HG02938 (cell line): ENCODE data around the gene TGOLN2.

Experiments
- ATAC-seq: cut with Tn5 transposase; IDR thresholded peaks from one replicate; pipeline ENCODE4 v1.9.1; 2021; ENCODE audit warnings: mild to moderate bottlenecking, moderate library complexity; ENCODE audit not compliant: unreplicated experiment

The TGOLN2 gene

DNA sequence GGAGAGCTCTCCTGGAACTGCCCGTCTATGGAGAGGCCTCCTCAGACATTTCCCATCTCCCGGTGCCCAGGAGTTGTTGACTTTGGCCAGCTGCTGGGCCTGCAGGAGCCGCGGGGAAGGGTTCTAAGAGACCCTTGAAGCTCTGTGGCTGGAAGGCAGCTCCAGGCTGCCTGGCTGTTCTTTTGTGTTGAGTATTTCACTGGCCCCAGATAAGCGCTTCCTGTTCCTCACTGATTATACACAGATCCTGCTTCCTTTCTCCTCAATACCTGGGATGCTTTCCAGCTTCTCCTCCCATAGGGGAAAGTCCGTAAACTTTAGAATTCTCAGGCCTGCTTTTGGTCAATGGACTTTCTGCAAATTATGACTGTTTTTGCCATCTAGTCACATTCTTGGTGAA, 57.8 kb downstream of the TGOLN2 start:
- ATAC-seq = no peak
